BE2C (cell line): Measurements from ENCODE around the gene NCOA1.

Source experiments
- DNase-seq: peaks from one replicate; pipeline ENCODE4 v3.0.0-alpha.2; 2020
- H3K27me3 ChIP-seq: fragments of 250-450 bp; sonication (Bioruptor Pico); 2 replicates; pipeline ENCODE4 v1.5.1; 2020; ENCODE audit warnings: mild to moderate bottlenecking
- H3K36me3 ChIP-seq: fragments of 250-450 bp; sonication (Bioruptor Pico); 2 replicates; pipeline ENCODE4 v1.5.1; 2020; ENCODE audit warnings: mild to moderate bottlenecking
- H3K4me1 ChIP-seq: fragments of 250-450 bp; sonication (Bioruptor Pico); 2 replicates; pipeline ENCODE4 v1.5.1; 2020
- H3K4me3 ChIP-seq: 2 replicates; pipeline ENCODE4 v1.5.1; 2011; ENCODE audit warnings: low read depth, low read length
- H3K9me3 ChIP-seq: fragments of 250-450 bp; sonication (Bioruptor Pico); 2 replicates; pipeline ENCODE4 v1.5.1; 2020
- CTCF ChIP-seq: IDR thresholded peaks from 2 replicates; pipeline ENCODE4 v1.5.1; 2012; ENCODE audit warnings: mild to moderate bottlenecking, low read depth, low read length

NCOA1 gene

GRCh38 chr2:24511198-24511597, 20.1 kb downstream of the NCOA1 start:
- Histone ChIP-seq H3K9me3 (no peaks in the 10 kb centered on the region), H3K27me3 (no peaks in the 10 kb centered on the region), H3K4me3 (no peak overlapping the region), H3K4me1 (peaks cover 8% of the 10 kb centered on the region), H3K36me3 (no peaks in the 10 kb centered on the region)
- TF ChIP-seq CTCF: no peak
- DNase-seq: no peak

- no peaks in the 10 kb centered on the region for H3K36me3 ChIP-seq
- TF ChIP-seq CTCF: no peak
- H3K4me3 ChIP-seq: no peak overlapping the region
- no peaks in the 10 kb centered on the region for H3K9me3 ChIP-seq
- H3K4me1 ChIP-seq: peaks cover 8% of the 10 kb centered on the region
- H3K27me3 ChIP-seq: no peaks in the 10 kb centered on the region
- DNase-seq: no peak
Measured at GRCh38 chr2:24511894-24512293, 20.8 kb downstream of the NCOA1 start.

- TF ChIP-seq CTCF: no peak
- no peak for DNase-seq
- H3K9me3 ChIP-seq: no peaks in the 10 kb centered on the region
- no peak overlapping the region for H3K4me3 ChIP-seq
- no peaks in the 10 kb centered on the region for H3K27me3 ChIP-seq
- H3K4me1 ChIP-seq: peaks cover 8% of the 10 kb centered on the region
- no peaks in the 10 kb centered on the region for H3K36me3 ChIP-seq
Measured at GRCh38 chr2:24512404-24512803, 21.4 kb downstream of the NCOA1 start.

GRCh38 chr2:24512831-24513230, 21.8 kb downstream of the NCOA1 start:
- TF ChIP-seq CTCF: no peak
- H3K4me1 ChIP-seq: peaks cover 8% of the 10 kb centered on the region
- no peaks in the 10 kb centered on the region for H3K27me3 ChIP-seq
- no peaks in the 10 kb centered on the region for H3K9me3 ChIP-seq
- no peak overlapping the region for H3K4me3 ChIP-seq
- DNase-seq: no peak
- H3K36me3 ChIP-seq: no peaks in the 10 kb centered on the region

- peaks cover 8% of the 10 kb centered on the region for H3K4me1 ChIP-seq
- no peak for TF ChIP-seq CTCF
Measured at GRCh38 chr2:24513281-24514071, 22.4 kb downstream of the NCOA1 start.

GRCh38 chr2:24514820-24515219, 23.8 kb downstream of the NCOA1 start:
- Histone ChIP-seq H3K4me1 (peaks cover 8% of the 10 kb centered on the region), H3K9me3 (no peaks in the 10 kb centered on the region), H3K4me3 (no peak overlapping the region), H3K36me3 (no peaks in the 10 kb centered on the region), H3K27me3 (no peaks in the 10 kb centered on the region)
- no peak for TF ChIP-seq CTCF
- no peak for DNase-seq

More at GRCh38 chr2:24513281-24514071, 22.4 kb downstream of the NCOA1 start:
- Histone ChIP-seq H3K4me3 (no peak overlapping the region), H3K9me3 (no peaks in the 10 kb centered on the region), H3K36me3 (no peaks in the 10 kb centered on the region), H3K27me3 (no peaks in the 10 kb centered on the region)
- DNase-seq: no peak
